GM23248 (cell line): ENCODE results near the gene COL27A1. TPM values are rescaled to one million over a fixed set of nuclear protein-coding genes. Genes with fewer than 3 reads are reported as not detected.
"Not testable (repeated sequence)": the region's sequence is repeated elsewhere in the genome, so short reads cannot be mapped to it uniquely, and the experiment has no call there.

Experiments used
- DNase-seq: peaks from one replicate; pipeline ENCODE4 v3.0.0-alpha.2; 2015
- H2AFZ ChIP-seq: fragments of 200-600 bp; sonication (generic); 2 replicates; pipeline ENCODE4 v1.6.1; 2016; ENCODE audit warnings: antibody characterized with exemption
- H3F3A ChIP-seq: fragments of 200-600 bp; sonication (generic); 2 replicates; pipeline ENCODE4 v1.6.1; 2016; ENCODE audit warnings: mild to moderate bottlenecking, antibody characterized with exemption, mixed run types; ENCODE audit not compliant: insufficient read depth
- H3K27ac ChIP-seq: fragments of 200-600 bp; sonication (generic); 2 replicates; pipeline ENCODE4 v1.5.1; 2016; ENCODE audit warnings: mild to moderate bottlenecking
- H3K27me3 ChIP-seq: fragments of 200-600 bp; sonication (generic); replicated peaks from 2 replicates; pipeline ENCODE4 v1.6.1; 2016; ENCODE audit warnings: mild to moderate bottlenecking; ENCODE audit not compliant: insufficient read depth
- H3K36me3 ChIP-seq: fragments of 200-600 bp; sonication (generic); 2 replicates; pipeline ENCODE4 v1.6.1; 2016; ENCODE audit warnings: low read depth, mild to moderate bottlenecking
- H3K4me1 ChIP-seq: fragments of 200-600 bp; sonication (generic); 2 replicates; pipeline ENCODE4 v1.6.1; 2016; ENCODE audit warnings: mild to moderate bottlenecking; ENCODE audit not compliant: insufficient read depth
- H3K4me2 ChIP-seq: fragments of 200-600 bp; sonication (generic); one replicate; pipeline ENCODE4 v1.6.1; 2016; ENCODE audit warnings: mild to moderate bottlenecking; ENCODE audit not compliant: unreplicated experiment
- H3K4me3 ChIP-seq: fragments of 200-600 bp; sonication (generic); 2 replicates; pipeline ENCODE4 v1.5.1; 2016; ENCODE audit warnings: mild to moderate bottlenecking
- H3K79me2 ChIP-seq: fragments of 200-600 bp; sonication (generic); 2 replicates; pipeline ENCODE4 v1.6.1; 2016; ENCODE audit warnings: mild to moderate bottlenecking; ENCODE audit not compliant: insufficient read depth
- H3K9ac ChIP-seq: fragments of 200-600 bp; sonication (generic); 2 replicates; pipeline ENCODE4 v1.6.1; 2016; ENCODE audit warnings: mild to moderate bottlenecking
- H3K9me2 ChIP-seq: fragments of 200-600 bp; sonication (generic); 2 replicates; pipeline ENCODE4 v1.6.1; 2016; ENCODE audit warnings: mixed run types, mild to moderate bottlenecking, moderate library complexity; ENCODE audit not compliant: insufficient read depth
- H3K9me3 ChIP-seq: fragments of 200-600 bp; sonication (generic); one replicate; pipeline ENCODE4 v1.6.1; 2017; ENCODE audit warnings: low read depth
- H4K20me1 ChIP-seq: fragments of 200-600 bp; sonication (generic); 2 replicates; pipeline ENCODE4 v1.6.0; 2016; ENCODE audit not compliant: insufficient read depth
- EZH2 ChIP-seq: fragments of 200-600 bp; sonication (generic); IDR thresholded peaks from 2 replicates; pipeline ENCODE4 v1.6.1; 2018; ENCODE audit warnings: antibody characterized with exemption, mild to moderate bottlenecking; ENCODE audit not compliant: insufficient read depth, poor library complexity, severe bottlenecking
- EZH2phosphoT487 ChIP-seq: fragments of 200-600 bp; sonication (generic); IDR thresholded peaks from 2 replicates; pipeline ENCODE4 v1.6.1; 2018; ENCODE audit warnings: antibody characterized with exemption, moderate library complexity, mild to moderate bottlenecking, low read depth; ENCODE audit not compliant: insufficient read depth
- WGBS, 2 experiments: methylation state at CpG; one replicate each; pipeline ENCODE4 v1.1.6; 2015 to 2017; ENCODE audit warnings: low lambda C conversion rate in 2 of 2, low coverage in 1 of 2; ENCODE audit errors: missing lambda C conversion rate in 2 of 2; 5-methylcytosine and 5-hydroxymethylcytosine counted together
- in situ Hi-C: fragments of 300-500 bp; cut with MboI; formaldehyde crosslinking; loops from 2 replicates; pipeline ENCODE4 v1.15.0; 2020
- polyA plus RNA-seq: library from polyadenylated mRNA; unstranded; fragments of >200 nt; fragmentation: Nextera tagmentation; extraction: Ambion mirVana; gene quantifications from 2 replicates; pipeline ENCODE4 v1.2.1, GENCODE V29; 2016
- total RNA-seq: library from RNA; depleted of rRNA; stranded (reverse); fragments of >200 nt; shearing (Covaris generic); gene quantifications from 2 replicates; pipeline ENCODE4 v1.2.3, GENCODE V29; 2014

Gene COL27A1
- total and polyA plus RNA-seq, 2 experiments from 2014 or later: 1.6 to 2.3 TPM

DNA sequence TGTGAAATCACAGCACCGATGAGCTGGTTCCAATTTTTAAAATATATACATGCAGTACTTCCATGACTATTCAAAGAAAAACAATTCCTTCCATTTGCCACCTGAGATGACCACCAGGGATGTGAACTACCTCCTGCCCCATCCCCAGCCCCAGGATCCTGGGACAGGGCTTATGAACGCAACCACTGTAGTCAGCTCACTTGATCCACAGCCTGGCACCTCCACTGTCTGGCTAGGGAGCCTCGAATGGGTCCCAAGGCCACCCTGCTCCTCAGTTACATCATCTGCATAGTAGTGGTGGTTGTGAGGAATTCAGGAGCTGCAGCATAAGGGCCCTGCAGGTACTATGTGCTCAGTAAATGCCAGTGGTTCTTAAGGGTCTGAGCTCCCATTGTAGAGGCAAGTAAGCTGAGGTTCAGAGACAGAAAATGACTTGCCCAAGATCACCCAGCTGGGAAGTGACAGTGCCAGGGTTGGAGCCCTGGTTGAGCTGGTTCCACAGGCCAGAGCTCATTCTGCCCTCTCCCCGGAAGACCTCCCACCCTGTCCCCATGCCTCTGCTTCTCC lies 177.2 kb downstream of the COL27A1 start:
- H3K27ac ChIP-seq, H3K4me1 ChIP-seq, H3K36me3 ChIP-seq, DNase-seq, H3K79me2 ChIP-seq, H4K20me1 ChIP-seq, in situ Hi-C loops, H3K4me2 ChIP-seq, H3K9ac ChIP-seq, H2AFZ ChIP-seq, H3K9me2 ChIP-seq, H3F3A ChIP-seq, H3K9me3 ChIP-seq, H3K27me3 ChIP-seq, H3K4me3 ChIP-seq: not testable (repeated sequence)
- 48 to 54% methylated on average over 3 to 4 of the region's 4 CpGs for WGBS, 2 experiments

DNA sequence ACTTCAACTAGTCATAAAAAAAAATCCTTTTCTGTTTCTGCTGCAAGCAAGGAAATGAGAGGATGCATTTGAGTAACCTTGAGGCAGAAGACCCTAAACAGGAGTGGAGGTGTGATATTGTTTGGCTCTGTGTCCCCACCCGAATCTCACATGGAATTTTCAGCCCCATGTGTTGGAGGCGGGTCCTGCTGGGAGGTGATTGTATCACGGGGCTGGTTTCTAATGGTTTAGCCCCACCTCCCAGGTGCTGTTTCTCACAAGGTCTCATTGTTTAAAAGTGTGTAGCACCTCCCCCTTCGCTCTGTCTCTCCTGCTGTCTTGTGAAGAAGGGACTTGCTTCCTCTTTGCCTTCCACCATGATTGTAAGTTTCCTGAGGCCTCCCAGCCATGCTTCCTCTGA lies 178.4 kb downstream of the COL27A1 start:
- H3K36me3 ChIP-seq, in situ Hi-C loops, H3K9me2 ChIP-seq, H3K9ac ChIP-seq, H4K20me1 ChIP-seq, H3K4me1 ChIP-seq, H2AFZ ChIP-seq, DNase-seq, H3K9me3 ChIP-seq, H3K27ac ChIP-seq, H3K4me2 ChIP-seq, H3K4me3 ChIP-seq, H3K79me2 ChIP-seq, H3K27me3 ChIP-seq, H3F3A ChIP-seq: not testable (repeated sequence)
- 63 to 67% methylated on average over 3 of the region's 4 CpGs for WGBS, 2 experiments

DNA sequence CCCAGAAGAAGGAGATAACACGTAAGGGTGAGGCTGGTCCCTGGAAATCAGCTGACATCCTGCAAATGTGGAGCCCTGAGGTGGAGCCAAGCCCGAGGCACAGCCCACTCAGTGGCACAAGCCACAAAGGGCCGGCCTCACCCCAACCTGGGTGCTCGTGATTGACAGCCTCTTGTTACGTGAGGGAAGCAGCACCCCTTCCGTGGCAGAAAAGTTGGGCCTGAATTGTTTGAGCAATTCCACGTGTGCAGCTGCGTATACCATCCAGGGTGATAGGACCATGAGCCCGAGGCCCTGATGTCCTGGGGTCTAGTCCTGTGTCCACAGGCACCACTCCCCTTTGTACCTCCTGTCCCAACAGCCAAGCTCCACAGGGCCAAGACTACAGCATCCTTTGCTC lies 179.2 kb downstream of the COL27A1 start:
- H3K27me3 ChIP-seq: no peaks in the 10 kb centered on the region; the same call in 1 of the 2 replicates
- H3K4me1 ChIP-seq: no peaks in the 10 kb centered on the region
- H3K36me3 ChIP-seq: no peaks in the 10 kb centered on the region
- no peak overlapping the region for H3K9ac ChIP-seq
- H3K9me2 ChIP-seq: no peaks in the 10 kb centered on the region
- H3K79me2 ChIP-seq: no peaks in the 10 kb centered on the region
- DNase-seq: no peak
- no peak overlapping the region for H3K27ac ChIP-seq
- H3K4me3 ChIP-seq: no peak overlapping the region
- TF ChIP-seq EZH2 (no peak), EZH2phosphoT487 (no peak)
- 96 to 98% methylated on average over 8 to 9 of the region's 9 CpGs for WGBS, 2 experiments
- no peak overlapping the region for H3K4me2 ChIP-seq
- H3K9me3 ChIP-seq: no peaks in the 10 kb centered on the region
- in situ Hi-C loops: no loop called here
- H3F3A ChIP-seq: no peaks in the 10 kb centered on the region
- H4K20me1 ChIP-seq: no peaks in the 10 kb centered on the region
- no peak overlapping the region for H2AFZ ChIP-seq

DNA sequence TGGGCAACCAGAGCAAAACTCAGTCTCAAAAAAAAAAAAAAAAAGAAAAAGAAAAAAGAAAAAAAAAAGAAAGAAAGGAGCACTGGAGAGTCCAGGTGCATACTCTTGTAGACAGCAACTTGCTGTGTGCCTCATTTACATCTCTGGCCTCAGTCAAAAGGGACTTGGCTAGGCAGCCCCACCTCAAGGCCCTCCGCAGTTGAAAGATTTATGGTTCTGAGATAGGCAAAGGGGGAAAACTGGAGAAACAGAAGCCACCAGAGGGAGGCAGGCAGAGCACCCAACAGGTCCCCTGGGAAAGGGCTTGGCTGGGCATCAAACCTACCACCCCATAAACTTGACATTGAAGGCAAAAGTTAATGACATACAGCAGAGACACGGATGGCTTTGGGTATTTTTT lies 180.4 kb downstream of the COL27A1 start:
- WGBS, 2 experiments: 68 to 76% methylated on average over 2 of the region's 2 CpGs
- in situ Hi-C loops: no loop called here
- H3K4me2 ChIP-seq: no peak overlapping the region
- no peak for TF ChIP-seq EZH2
- no peak for TF ChIP-seq EZH2phosphoT487
- no peaks in the 10 kb centered on the region for H3F3A ChIP-seq
- no peak overlapping the region for H3K4me3 ChIP-seq
- no peaks in the 10 kb centered on the region; the same call in 1 of the 2 replicates for H3K27me3 ChIP-seq
- H3K9me3 ChIP-seq: no peaks in the 10 kb centered on the region
- H3K9me2 ChIP-seq: no peaks in the 10 kb centered on the region
- H3K27ac ChIP-seq: no peak overlapping the region
- H3K36me3 ChIP-seq: no peaks in the 10 kb centered on the region
- H4K20me1 ChIP-seq: no peaks in the 10 kb centered on the region
- H2AFZ ChIP-seq: no peak overlapping the region
- H3K79me2 ChIP-seq: no peaks in the 10 kb centered on the region
- no peak overlapping the region for H3K9ac ChIP-seq
- no peak for DNase-seq
- H3K4me1 ChIP-seq: no peaks in the 10 kb centered on the region

DNA sequence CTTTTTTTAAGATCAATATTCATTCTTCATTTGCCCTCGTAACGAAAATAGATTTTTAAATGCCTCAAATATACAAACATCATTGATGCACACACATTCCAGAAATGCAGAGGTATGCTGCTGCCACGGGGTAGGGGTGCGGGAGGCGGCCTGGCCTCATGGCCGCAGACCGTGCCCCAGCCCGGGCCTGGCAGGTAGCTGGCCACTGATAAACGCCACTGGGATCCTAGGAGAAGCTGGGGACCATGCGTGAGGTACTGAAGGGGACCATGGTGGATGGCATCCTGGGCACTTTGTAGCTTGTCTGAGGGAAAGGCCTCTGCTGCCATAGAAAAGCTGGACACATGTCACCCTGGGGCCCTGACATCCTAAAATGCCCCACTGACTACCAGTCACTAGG lies 180.8 kb downstream of the COL27A1 start:
- TF ChIP-seq EZH2 (no peak), EZH2phosphoT487 (no peak)
- Histone ChIP-seq H3K4me2 (no peak overlapping the region), H3K4me1 (no peaks in the 10 kb centered on the region), H3K9ac (no peak overlapping the region), H3F3A (no peaks in the 10 kb centered on the region), H4K20me1 (no peaks in the 10 kb centered on the region), H3K27ac (no peak overlapping the region), H3K27me3 (no peaks in the 10 kb centered on the region), H3K36me3 (no peaks in the 10 kb centered on the region), H2AFZ (no peak overlapping the region), H3K79me2 (no peaks in the 10 kb centered on the region), H3K4me3 (no peak overlapping the region), H3K9me2 (no peaks in the 10 kb centered on the region), H3K9me3 (no peaks in the 10 kb centered on the region)
- DNase-seq: no peak
- in situ Hi-C loops: no loop called here
- 89 to 90% methylated on average over 10 of the region's 10 CpGs for WGBS, 2 experiments
